Parathyroid adenoma (tissue), 2 donors: Measurements from ENCODE around the gene COLEC11.
"Not testable (repeated sequence)": the region's sequence is repeated elsewhere in the genome, so short reads cannot be mapped to it uniquely, and the experiment has no call there.

Experiments
- H2AFZ ChIP-seq: fragments of 300-600 bp; sonication (generic); one replicate; pipeline ENCODE4 v1.7.0; 2017; ENCODE audit warnings: antibody characterized with exemption, mild to moderate bottlenecking
- H3K27ac ChIP-seq: fragments of 300-600 bp; sonication (generic); one replicate; pipeline ENCODE4 v1.7.0; 2017
- H3K27me3 ChIP-seq: fragments of 300-600 bp; sonication (generic); one replicate; pipeline ENCODE4 v1.7.0; 2017; ENCODE audit warnings: low read length; ENCODE audit not compliant: control insufficient read depth, insufficient read depth
- H3K36me3 ChIP-seq: fragments of 300-600 bp; sonication (generic); one replicate; pipeline ENCODE4 v1.7.0; 2017; ENCODE audit warnings: low read length; ENCODE audit not compliant: control insufficient read depth, insufficient read depth
- H3K4me1 ChIP-seq: fragments of 300-600 bp; sonication (generic); one replicate; pipeline ENCODE4 v1.7.0; 2017; ENCODE audit warnings: control low read depth
- H3K4me2 ChIP-seq: fragments of 300-600 bp; sonication (generic); one replicate; pipeline ENCODE4 v1.7.0; 2017; ENCODE audit warnings: low read length
- H3K4me3 ChIP-seq: fragments of 300-600 bp; sonication (generic); one replicate; pipeline ENCODE4 v1.7.0; 2017; ENCODE audit warnings: low read depth, low read length
- H3K79me2 ChIP-seq: fragments of 300-600 bp; sonication (generic); one replicate; pipeline ENCODE4 v1.7.0; 2017; ENCODE audit warnings: control low read depth
- H3K9ac ChIP-seq: fragments of 300-600 bp; sonication (generic); one replicate; pipeline ENCODE4 v1.7.0; 2017; ENCODE audit warnings: mild to moderate bottlenecking
- H3K9me3 ChIP-seq: fragments of 300-600 bp; sonication (generic); one replicate; pipeline ENCODE4 v1.7.0; 2017; ENCODE audit warnings: low read length; ENCODE audit not compliant: control insufficient read depth
- CTCF ChIP-seq: fragments of 300-600 bp; sonication (generic); IDR thresholded peaks from one replicate; pipeline ENCODE4 v1.7.0; 2017; ENCODE audit warnings: antibody characterized with exemption, mild to moderate bottlenecking
- donor health status: primary hyperparathyroidism.

Gene COLEC11

GRCh38 chr2:3633982-3634595 lies 39.2 kb downstream of the COLEC11 start:
- H3K27ac ChIP-seq: no peak overlapping the region
- no peaks in the 10 kb centered on the region for H3K36me3 ChIP-seq
- TF ChIP-seq CTCF: no peak
- H3K9ac ChIP-seq: no peak overlapping the region
- H2AFZ ChIP-seq: no peak overlapping the region
- H3K79me2 ChIP-seq: no peaks in the 10 kb centered on the region
- H3K9me3 ChIP-seq: no peaks in the 10 kb centered on the region
- no peak overlapping the region for H3K4me3 ChIP-seq
- H3K4me2 ChIP-seq: no peak overlapping the region
- no peaks in the 10 kb centered on the region for H3K4me1 ChIP-seq
- H3K27me3 ChIP-seq: no peaks in the 10 kb centered on the region

- Histone ChIP-seq H3K27ac (no peak overlapping the region), H3K9me3 (no peaks in the 10 kb centered on the region), H3K79me2 (no peaks in the 10 kb centered on the region), H3K4me2 (no peak overlapping the region), H3K36me3 (no peaks in the 10 kb centered on the region), H3K9ac (no peak overlapping the region), H2AFZ (no peak overlapping the region), H3K27me3 (no peaks in the 10 kb centered on the region), H3K4me1 (no peaks in the 10 kb centered on the region), H3K4me3 (no peak overlapping the region)
- no peak for TF ChIP-seq CTCF
Measured at GRCh38 chr2:3634596-3635121, 39.7 kb downstream of the COLEC11 start.

- TF ChIP-seq CTCF: no peak
- Histone ChIP-seq H2AFZ (no peak overlapping the region), H3K27me3 (no peaks in the 10 kb centered on the region), H3K27ac (no peak overlapping the region), H3K36me3 (no peaks in the 10 kb centered on the region), H3K9ac (no peak overlapping the region), H3K9me3 (no peaks in the 10 kb centered on the region), H3K4me3 (no peak overlapping the region), H3K4me1 (no peaks in the 10 kb centered on the region), H3K4me2 (no peak overlapping the region), H3K79me2 (no peaks in the 10 kb centered on the region)
Measured at GRCh38 chr2:3635171-3635974, 40.5 kb downstream of the COLEC11 start.

- H3K4me1 ChIP-seq, H3K4me2 ChIP-seq: not testable (repeated sequence)
Measured at GRCh38 chr2:3635975-3636327, 41.0 kb downstream of the COLEC11 start.

GRCh38 chr2:3636586-3637310 lies 41.8 kb downstream of the COLEC11 start:
- Histone ChIP-seq H3K27ac (no peak overlapping the region), H3K9ac (no peak overlapping the region), H3K36me3 (no peaks in the 10 kb centered on the region), H3K27me3 (no peaks in the 10 kb centered on the region), H3K4me1 (no peaks in the 10 kb centered on the region), H3K9me3 (no peaks in the 10 kb centered on the region), H3K4me2 (no peak overlapping the region), H3K79me2 (no peaks in the 10 kb centered on the region), H3K4me3 (no peak overlapping the region), H2AFZ (no peak overlapping the region)
- TF ChIP-seq CTCF: no peak

More at GRCh38 chr2:3635975-3636327, 41.0 kb downstream of the COLEC11 start:
- not testable (repeated sequence) for H3K27ac ChIP-seq, H3K9ac ChIP-seq, H3K9me3 ChIP-seq, H2AFZ ChIP-seq, H3K36me3 ChIP-seq, H3K27me3 ChIP-seq, H3K4me3 ChIP-seq, H3K79me2 ChIP-seq
